GM21619 (cell line): ENCODE data around the gene DPAGT1.
"Not testable (repeated sequence)": the region's sequence is repeated elsewhere in the genome, so short reads cannot be mapped to it uniquely, and the experiment has no call there.

Source experiments
- ATAC-seq: cut with Tn5 transposase; IDR thresholded peaks from one replicate; pipeline ENCODE4 v1.9.1; 2021; ENCODE audit not compliant: unreplicated experiment

The DPAGT1 gene

DNA sequence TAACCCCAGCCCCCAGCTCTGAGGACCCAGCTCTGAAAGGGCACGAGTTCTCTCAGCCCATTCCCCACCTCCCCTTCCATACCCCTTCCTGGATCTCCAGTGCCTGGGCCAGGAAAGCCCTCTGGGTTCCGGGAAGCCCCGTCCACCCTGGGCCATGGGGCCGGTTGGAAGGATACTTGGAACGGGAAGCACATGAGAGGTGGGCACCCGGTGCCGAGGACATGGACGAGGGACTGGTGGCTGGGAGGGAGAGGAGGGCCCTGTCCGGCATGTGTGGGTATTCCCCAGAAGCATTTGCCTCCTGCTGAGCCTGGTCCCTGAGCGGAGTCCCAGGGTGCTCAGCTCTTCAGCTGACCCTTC is 14.6 kb upstream of the DPAGT1 start:
- no peak for ATAC-seq

DNA sequence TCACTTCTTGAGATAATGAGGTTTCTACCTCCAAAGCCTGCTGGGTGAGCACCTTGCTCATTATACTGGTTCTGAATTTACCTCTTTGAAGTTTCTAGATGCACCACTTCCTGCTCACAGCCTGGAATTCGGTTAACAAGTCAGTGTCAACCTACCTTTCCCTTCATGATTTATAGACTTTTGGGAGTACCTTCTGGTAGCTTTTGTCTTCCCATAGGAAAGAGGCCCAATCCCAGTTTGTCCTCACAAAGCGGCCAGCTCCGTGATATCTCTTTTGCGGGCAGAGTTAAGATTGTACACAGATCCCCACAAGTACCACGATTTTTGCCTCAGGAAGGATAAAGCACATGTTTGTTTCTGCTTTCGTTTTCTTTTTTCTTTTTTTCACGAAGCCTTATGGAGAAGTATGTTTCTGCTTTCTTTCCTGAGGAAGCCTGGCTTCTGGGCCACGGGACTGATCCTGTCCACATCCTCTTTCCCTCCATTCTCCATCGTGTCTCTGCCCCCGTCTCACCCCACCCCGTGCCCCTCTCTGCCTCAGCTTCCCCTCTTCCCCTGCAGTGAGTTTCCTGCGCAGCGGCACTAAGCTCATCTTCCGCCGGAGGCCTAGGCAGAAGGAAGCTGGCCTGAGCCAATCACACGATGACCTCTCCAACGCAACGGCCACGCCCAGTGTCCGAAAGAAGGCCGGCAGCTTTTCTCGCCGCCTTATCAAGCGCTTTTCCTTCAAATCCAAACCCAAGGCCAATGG is 14.0 kb upstream of the DPAGT1 start:
- no peak for ATAC-seq

DNA sequence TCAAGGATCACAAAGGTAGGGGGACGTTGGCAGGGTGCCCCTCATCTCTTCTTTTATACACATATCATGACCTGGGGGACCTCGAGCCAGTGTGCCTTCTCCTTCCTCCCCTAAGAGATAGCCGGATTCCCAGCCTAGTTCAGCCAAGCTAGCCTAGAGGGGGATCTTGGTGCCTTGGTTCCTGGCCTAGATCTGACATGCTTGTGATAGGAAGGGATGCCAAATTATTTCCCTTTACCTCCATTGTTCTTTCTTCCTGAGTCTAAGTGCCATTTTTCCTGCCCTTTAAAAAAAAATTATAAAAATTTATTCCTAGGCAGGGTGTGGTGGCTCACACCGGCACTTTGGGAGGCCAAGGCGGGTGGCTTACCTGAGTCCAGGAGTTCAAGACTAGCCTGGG is 12.7 kb upstream of the DPAGT1 start:
- no peak for ATAC-seq

DNA sequence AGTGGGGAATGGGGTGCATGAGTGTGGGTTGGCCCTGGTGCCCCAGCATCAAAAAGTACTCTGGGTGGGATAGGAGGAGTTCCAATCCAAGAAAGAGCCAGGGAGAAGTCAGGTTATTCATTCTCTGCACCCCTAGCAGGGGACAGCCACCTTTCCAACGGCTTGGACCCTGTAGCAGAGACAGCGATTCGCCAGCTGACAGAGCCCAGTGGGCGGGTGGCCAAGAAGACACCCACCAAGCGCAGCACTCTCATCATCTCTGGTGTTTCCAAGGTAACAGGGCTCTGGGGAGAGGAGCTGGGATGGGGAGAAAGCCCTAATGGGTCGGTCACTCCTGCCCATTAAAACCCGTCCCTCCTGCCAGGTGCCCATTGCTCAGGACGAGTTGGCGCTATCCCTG is 12.1 kb upstream of the DPAGT1 start:
- no peak for ATAC-seq

DNA sequence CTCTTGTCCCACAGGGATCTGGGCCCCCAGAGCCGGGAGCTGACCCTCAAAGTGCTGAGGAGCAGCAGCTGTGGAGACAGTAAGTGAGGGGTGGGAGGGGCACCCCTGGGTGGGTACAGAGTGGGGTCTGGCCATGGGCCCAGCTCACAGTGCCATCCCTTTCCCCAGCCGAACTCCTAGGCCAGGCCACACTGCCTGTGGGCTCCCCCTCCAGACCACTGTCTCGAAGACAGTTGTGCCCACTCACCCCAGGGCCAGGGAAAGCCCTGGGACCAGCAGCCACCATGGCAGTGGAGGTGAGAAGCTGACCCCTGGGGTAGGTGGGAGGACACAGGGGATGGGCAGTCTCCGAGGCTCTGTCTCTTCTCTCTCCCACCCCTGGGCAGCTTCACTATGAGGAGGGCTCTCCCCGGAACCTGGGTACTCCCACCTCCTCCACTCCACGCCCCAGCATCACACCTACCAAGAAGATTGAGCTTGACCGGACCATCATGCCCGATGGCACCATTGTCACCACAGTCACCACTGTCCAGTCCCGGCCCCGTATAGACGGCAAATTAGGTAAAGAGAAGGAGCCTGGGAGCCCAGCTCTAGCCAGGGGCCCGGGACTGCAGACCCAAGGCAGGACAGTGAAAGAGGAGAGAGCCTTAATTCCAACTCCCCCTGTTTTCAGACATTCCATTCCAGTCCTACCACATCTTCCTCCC is 10.8 kb upstream of the DPAGT1 start:
- no peak for ATAC-seq

DNA sequence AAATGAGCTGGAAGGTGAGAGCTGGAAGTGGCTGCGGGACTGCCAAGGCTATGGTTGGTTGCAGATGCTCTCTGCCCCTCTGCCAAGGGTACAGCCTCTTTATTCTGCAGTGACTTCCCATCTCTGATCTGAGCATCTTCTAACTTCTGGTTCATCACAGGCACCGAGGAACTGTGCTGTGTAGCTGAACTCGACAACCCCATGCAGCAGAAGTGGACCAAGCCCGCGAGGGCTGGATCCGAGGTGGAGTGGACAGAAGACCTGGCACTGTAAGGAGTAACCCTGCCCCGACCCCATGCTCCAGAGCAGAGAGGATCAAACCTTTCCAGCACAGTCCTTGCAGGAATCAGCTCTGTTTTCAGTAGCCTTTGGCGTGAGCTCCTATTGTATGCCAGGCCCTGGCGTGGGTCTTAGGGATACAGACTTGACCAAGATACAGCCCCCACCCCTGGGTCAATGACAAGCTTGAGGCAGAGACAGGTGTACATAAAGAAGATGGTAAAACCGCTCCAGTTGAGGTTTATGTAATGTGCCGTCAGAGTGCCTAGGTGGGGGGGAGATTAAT is 9.8 kb upstream of the DPAGT1 start:
- ATAC-seq, result no peak

DNA sequence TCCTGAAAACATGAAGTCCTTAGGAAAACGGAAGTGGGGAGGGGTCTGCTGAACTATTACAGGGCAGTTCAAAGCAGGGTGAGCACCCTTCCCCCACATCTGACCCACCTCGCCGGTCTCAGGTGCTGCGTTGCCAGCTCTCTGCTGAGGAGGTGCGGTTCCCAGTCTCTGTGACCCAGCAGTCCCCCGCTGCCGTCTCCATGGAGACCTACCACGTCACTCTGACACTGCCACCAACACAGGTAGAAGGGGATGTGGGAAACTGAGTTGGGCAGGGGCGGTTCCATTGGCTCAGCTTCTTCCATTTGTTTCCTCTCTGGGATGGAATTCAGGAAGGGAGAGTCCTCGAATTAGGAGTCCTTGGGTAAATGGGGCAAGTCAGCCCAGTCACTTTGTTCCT is 8.8 kb upstream of the DPAGT1 start:
- ATAC-seq, result no peak

DNA sequence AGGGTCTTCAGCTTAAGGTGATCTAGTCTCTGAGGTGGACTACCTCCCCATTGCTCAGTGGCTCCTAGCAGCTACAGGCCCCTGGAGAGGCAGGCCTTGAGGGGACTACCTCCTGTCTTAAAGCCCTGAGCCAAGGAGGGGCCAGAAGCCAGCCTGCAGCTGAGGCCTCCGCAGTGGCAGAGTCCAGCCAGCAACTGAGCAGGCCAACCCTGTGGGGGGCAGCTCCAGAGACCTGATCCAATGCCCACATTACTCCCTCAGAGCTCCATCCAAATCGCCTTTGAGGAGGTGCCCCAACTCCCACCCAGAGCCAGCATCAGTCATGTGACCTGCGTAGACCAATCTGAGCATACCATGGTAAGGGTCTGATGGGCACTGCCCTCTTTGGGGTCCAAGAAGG is 8.2 kb upstream of the DPAGT1 start:
- ATAC-seq, result no peak

DNA sequence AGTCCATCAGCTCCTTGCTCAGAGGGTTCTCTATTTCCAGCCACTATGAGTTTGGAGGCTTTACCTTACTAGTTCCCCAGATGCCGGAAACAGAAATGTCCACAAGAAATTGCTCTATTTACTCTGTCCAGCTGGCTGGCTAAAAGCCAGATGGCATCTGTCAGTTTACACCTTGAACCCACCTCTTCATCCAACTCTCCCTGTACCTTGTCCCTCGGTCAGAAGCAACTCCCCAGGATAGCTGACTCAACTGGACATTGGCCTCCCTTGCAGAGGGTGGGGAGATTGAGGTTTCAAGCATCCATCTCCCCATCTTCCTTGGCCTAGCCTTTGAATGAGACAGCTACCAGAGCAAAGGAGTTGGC is 7.2 kb upstream of the DPAGT1 start:
- ATAC-seq, result no peak

DNA sequence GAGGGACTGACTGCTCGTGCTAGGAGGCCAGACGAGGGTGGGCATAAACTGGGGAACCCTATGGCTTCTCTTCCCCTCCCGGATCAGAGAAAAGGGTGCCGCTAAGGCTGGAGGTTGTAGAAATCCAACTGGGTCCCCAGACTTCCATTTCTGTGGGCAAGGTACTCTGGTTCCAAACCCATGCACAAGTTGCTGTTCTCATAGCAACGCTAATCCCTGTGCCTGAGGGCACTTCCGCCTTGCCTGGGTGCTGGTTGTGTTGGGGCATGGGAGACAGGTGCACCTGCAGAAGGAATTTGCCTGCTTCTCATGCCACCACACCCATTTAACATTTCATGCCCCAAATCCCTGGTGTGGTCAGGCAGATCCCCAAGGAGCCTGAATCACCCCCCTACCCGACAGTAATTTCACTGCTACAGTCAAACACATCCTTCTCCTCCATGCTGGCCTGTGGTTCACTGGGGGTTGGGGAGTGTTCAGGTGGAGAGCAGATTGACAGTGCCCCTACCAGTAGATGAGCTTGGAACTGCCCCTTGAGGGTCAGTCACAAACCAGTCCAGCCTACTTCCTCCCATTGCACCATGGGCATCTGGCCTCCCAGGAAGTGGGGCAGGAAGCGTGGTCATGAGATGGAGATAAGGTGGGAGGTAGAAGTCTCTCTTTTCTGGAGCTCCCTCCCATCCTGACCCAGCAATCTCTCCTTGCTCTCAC is 6.6 kb upstream of the DPAGT1 start:
- no peak for ATAC-seq

DNA sequence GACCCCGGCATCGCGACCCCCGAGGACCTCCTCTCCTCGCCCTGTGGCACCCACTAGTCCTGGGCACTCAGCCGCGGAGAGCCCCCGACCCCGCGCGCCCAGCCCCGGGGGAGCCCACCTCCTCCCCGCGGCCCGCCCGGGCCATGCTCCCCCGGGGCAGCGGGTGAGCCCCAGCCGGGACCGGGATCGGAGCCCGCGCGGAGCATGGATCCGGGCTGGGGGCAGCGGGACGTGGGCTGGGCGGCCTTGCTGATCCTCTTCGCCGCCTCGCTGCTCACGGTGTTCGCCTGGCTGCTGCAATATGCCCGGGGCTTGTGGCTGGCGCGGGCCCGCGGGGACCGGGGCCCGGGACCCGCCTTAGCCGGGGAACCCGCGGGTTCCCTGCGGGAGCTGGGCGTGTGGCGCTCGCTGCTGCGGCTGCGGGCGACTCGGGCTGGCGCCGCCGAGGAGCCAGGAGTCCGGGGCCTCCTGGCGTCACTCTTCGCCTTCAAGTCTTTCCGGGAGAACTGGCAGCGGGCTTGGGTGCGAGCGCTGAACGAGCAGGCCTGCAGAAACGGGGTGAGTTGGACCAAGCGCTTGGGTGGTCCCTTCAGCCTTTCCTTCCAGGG is 6.0 kb upstream of the DPAGT1 start:
- peak; percentile 21 for ATAC-seq

DNA sequence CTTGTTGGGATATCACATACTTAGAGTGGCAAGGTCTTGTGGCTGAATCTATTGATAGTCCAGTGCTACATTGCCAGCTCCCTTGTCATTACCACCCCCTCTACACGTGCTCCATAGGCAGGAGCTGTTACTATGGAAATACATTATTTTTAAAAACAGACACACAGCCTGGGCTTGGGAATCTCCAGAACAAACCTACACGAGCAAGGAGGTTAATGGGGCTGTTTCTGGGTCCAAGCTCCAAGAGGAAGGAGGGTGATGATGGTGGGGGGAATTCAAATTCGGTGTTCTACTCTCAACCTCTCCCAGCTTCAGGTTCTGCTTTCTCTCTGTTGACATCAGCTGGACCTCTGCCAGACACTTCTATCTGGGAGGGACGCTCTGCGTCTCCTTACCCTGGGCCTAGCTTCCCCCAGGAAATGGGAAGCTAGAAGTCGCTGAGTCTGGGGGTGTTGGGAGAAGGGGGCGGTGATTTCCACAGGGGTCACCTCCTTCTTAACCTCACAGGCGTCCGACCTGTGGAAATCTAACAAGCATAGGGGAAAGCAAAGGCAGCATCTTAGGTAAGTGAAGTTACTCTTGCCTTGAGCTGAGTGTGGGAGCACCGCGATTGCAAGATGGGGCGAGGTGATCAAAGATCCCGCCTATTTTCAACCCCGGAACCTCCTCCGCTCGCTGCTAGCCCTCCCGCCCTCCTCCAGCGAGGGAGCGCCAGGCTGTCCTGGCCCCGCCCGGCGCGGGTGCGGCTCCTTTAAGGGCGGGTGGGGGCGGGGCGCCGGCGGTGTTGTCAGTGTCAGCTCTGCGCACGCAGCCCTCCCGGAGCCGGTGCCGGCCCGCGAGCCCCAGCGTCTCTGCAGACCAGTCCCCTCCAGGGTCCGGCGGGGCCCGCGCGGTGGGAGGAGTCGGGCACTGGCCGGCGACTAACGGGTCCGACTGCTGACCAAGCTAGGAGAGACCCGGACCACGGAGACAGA is 5.2 kb upstream of the DPAGT1 start, which contains the start of gene C2CD2L:
TSS of gene C2CD2L (plus strand) at position 781 of the 974 bp plus-strand sequence. CDS start 398 bp downstream, outside the sequence.
- ATAC-seq, result peak; percentile 78

DNA sequence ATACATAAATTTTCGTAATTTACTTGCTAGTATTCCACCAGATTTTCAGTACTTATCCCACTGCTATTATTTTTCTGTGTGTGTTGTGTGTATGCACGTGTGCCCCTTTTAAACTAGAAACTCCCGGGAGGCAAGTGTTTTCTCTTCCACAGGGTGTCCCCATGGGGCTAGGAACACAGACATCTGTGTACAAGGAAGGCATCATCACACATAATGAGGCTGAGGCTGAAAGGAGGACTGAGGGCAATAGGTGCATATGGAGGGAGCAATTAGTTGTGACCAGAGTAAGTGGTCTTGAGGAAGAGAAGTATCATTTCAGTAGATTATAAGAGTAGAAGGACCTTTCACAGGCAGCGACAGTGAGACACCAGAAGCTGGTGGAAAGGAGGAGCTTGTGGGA is 2.1 kb upstream of the DPAGT1 start:
- no peak for ATAC-seq

DNA sequence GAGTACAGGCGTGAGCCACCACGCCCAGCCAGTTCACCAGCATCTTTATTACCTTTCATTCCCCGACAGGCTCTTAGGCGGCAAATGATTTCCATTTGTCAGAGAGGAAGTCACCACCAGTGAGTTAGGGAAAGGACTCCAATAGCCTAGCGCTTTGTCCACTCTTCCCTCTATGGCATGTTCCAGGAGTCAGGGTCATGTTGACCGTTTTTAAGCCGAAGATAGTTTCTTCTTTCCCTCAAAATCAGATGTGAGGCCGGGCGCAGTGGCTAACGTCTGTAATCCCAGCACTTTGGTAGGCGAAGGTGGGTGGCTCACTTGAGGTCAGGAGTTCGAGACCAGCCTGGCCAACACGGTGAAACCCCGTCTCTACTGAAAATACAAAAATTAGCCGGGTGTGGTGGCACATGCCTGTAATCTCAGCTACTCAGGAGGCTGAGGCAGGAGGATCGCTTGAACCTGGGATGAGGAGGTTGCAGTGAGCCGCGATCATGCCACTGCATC is 1.6 kb upstream of the DPAGT1 start:
- not testable (repeated sequence) for ATAC-seq

DNA sequence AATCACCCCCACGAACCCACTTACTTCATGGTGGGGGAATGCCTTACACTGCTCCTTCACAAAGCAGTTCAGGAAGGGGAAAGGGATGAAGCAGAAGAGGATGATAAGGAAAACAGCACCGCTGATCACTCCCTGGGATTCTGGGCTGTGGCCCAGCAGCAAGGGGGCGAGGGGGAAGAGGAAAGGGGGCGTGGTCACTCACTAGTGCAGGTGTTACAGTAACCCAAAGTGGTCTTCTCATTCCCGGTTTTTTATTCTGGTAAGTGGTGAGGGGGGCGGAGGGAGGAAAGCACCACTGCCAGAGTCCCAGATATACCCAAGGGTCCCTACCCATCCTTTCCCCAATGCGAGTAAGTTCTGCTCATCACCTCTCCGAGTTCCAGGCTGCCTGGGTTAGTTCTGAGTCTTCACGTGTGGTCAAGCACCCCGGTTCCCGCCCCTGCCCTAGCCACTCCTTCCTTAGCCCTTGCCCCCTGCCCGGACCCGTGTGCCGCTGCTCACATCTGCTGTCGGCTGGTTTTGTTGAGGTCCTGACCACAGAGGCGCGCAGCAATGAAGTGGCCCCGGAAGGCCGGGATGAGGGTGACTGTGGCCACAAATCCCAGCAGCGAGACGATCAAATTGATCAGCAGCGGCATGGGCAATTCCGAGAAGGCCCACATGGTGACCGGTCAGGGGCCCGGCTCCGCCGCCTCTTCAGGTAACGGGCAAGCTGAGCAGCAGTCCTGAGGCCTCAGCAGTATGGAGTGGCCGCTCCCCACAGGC is 477 bp downstream of the DPAGT1 start:
- peak; percentile 16 for ATAC-seq

DNA sequence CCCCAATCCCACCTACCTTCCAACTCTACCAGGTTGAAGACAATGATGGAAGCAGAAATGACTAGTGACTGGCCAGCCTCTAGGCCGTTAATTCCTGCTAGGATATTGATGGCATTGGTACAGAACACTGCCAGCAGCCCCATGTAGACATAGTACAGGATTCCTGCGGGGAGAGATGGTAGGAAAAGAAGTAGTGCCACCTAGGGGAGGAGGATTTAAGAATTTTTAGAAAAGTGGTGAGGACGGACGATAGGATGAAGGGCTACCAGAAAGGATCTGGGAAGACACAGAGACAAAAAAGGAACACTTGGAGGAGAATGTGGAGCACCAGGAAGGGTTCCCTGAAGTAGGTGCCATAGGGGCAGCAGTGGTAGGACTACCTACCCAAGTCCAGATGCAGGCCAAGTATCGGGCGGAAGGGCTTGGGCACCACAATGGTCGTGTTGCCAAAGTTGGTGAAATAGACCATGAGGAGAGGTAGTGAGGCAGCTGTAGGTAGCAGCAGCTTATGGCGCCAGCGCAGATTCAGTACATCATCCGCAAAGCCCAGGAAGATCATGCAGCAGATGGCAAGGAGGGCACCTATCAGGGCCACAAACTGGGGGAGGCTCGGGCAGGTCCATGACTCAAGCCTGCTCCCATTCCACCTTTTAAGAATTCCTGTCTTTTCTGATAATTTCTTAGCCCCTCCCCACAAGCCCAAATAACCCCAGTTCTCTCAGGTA is 1.2 kb downstream of the DPAGT1 start:
- no peak for ATAC-seq

DNA sequence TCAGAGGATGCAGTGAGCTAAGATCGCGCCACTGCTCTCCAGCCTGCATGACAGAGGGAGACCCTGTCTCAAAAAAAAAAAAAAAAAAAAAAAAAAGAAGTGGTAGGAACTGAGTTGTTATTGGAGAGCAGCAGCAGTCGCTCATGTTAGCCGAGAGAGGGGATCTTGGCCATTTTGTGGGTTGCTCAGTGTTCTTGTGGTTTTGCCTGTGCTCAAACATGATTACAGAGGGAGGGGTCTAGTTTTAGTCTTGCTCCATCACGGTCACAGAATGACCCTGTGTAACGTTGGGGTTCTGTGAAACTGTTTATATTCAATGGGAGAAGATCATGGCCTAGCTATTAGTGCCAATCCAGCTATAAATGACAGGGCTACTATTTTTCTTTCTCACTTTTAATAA is 1.9 kb downstream of the DPAGT1 start:
- no peak for ATAC-seq

DNA sequence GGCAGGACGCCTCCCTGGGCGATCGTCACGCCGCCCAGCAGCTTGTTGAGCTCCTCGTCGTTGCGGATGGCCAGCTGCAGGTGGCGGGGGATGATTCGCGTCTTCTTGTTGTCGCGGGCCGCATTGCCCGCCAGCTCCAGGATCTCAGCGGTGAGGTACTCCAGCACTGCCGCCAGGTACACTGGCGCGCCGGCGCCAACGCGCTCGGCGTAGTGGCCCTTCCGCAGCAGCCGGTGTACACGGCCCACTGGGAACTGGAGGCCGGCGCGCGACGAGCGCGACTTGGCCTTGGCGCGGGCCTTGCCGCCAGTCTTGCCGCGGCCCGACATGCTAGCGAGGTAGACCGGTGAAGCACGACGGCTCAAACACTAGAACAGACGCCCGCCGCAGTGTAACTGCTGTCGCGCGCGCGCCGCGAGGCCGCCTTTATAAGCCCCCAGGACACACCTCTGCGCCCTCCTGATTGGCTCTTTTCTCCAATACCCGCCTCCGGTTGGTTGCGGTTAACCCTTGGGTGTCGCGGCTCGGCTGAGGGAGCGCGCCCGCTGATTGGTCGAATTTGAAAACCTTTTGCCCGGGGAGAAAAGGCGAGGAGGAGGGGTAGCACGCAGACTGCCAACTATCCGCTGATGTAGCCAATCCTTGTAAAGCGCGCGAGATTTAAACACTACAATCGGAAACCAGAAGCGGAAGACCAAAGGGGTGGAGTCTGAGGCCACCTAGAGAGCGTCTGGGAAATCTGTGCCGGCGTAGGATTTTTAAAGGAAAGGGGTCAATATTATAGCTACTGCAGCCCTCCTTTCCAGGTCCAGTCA is 6.4 kb downstream of the DPAGT1 start:
- peak; percentile 77 for ATAC-seq
